GM18867 (cell line): Measurements from ENCODE around the gene HPCAL1.

Source experiments
- ATAC-seq: cut with Tn5 transposase; IDR thresholded peaks from one replicate; pipeline ENCODE4 v1.9.1; 2021; ENCODE audit warnings: mild to moderate bottlenecking, moderate library complexity; ENCODE audit not compliant: unreplicated experiment

Gene HPCAL1

GRCh38 chr2:10300997-10301940 is 1.4 kb upstream of the HPCAL1 start:
- no peak for ATAC-seq

DNA sequence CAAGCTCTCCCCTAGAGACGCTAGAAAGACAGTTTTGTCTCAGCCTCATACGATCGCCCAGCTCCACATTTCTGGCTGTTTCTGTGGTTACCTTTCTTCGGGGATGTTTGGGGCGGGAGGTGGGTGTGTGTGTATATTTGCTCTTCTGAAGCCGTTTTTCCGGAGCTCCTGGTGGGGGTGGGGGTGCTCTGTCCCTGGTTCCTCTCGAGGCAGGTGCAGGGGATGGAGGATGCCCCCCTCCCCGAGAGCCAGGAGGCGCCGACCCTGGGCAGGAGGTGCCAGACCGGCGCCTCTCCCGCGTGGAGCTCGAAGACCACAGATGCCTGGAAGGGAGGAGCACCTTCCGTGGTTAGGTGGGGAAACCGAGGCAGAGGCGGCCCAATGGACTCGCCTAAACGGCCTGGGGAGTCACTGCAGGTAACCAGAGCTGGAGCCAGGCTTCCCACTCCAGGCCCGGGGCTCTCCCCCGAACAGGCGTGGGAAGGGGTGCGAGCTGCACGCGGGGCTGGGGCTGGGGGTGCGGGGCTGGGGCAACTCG is 694 bp upstream of the HPCAL1 start:
- no peak for ATAC-seq

DNA sequence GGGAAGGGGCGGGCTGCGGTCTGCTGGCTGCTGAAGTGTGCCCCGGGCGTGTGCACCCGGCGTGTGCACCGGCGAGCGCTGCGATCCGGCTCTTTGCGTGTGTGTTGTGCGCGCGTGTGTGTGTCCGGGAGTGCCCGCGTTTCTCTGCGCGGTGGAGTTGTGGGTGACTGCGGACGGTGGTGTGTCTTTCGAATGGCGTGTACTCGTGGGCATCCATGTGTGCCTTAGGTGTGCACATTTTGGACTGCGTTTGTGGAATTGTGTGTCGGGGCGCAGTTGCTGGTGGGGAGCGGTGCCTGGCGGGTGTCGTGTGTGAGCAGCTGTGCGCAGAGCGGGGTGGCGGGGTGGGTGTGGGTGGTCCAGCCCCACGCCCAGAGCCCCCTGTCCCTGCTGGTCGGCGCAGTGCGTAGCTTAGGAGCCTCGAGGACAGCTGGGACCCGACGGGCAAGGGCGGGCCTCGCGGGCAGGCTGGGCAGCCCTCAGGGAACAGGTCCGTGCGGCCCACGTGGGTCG is 533 bp downstream of the HPCAL1 start:
- no peak for ATAC-seq

DNA sequence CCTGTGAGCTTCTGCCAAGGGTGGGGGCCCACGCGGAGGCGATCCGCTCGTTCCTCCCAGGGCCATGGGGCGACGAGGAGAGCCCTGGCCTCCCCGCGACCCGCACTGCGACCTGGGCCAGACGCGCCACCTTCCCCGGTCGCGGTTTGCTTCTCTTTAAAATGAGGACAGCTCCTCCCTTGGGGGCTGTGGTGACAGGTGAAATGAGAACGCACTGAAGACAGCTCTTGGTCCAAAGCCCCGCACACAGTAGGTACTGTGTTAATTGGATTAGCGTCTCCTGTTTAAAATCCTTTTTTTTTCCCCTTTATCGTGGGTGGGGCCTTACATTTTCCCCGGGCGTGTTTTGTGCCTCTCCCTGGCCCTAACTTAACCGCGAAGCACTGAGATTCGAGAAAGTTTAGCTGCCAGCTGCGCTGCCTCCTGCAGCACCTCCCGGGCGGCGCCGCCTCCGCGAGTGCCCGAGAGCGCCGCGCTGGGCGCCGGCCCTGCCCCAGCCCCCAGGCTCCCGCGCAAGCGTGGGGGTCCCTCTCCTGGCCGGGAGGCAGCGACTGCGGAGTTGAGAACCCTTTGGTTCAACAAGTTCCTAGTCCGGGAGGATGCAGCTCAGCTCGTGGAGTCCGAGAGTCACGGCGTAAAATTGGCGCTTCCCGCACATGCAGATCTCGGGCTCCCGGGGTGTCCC is 1.1 kb downstream of the HPCAL1 start:
- peak; percentile 23 for ATAC-seq

- no peak for ATAC-seq
These were observed 2.0 kb downstream of the HPCAL1 start for GRCh38 chr2:10304458-10305253.

- no peak for ATAC-seq
These were observed 2.5 kb downstream of the HPCAL1 start for GRCh38 chr2:10305254-10305635.

- no peak for ATAC-seq
These were observed 3.0 kb downstream of the HPCAL1 start for GRCh38 chr2:10305715-10306114.

- ATAC-seq, result no peak
These were observed 4.3 kb downstream of the HPCAL1 start for GRCh38 chr2:10306901-10307463.

DNA sequence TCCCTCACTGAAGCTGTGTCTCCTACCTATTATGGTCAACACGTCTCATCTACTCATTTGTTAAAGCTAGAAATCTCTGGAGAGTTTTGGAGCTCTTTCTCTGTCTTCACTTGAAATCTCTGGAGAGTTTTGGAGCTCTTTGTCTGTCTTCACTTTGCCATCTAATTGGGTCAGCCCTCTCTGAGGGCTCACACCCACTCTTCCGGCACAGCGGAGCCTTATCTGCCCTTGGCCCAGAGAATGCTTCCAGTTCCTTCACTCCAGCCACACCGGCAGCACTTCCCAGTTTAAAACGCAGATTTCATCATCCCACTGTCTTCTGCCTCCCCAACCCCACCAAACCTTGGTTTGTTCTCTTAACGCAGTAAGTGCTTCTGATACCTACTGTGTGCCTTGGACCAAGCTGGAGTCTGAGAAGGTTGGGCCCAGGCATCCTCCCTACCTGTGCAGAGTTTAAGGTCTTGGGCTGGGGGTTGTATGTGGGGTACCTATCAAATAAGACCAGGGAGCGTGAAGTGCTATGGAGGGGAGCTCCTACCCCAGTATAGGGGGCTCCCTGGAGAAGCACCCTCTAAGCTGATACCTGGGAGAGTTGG is 5.0 kb downstream of the HPCAL1 start:
- ATAC-seq, result no peak

DNA sequence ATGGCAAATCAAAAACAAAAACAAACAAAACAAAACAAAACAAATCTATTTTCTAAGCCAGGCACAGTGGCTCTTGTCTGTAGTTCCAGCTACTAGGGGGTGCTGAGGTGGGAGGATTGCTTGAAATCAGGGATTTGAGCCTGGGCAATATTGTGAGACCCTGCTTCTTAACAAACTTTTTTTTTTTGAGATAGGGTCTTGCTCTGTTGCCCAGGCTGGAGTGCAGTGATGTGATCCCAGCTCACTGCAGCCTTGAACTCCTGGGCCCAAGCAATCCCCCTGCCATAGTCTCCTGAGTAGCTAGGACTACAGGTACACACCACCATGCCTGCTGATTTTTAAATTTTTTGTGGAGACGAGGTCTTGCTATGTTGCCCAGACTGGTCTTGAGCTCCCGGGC is 6.2 kb downstream of the HPCAL1 start:
- ATAC-seq, result no peak

- ATAC-seq, result no peak
These were observed 6.6 kb downstream of the HPCAL1 start for GRCh38 chr2:10309286-10309685.

GRCh38 chr2:10310309-10310888 is 7.7 kb downstream of the HPCAL1 start:
- ATAC-seq, result no peak

DNA sequence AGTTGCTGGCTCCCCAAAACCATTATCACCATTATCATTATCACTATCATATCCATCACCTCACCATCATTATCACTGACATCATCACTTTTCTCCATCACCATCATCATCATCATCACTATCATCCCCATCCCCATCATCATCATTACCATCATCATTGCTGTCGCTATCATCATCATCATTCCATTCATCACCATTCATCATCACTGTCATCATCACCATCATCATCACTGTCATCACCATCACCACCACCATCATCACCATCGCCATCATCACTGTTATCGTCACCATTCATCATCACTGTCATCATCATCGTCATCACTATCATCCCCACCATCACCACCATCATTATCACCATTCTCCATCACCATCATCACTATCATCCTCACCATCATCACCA is 9.0 kb downstream of the HPCAL1 start:
- ATAC-seq, result no peak

- ATAC-seq, result no peak
These were observed 9.8 kb downstream of the HPCAL1 start for GRCh38 chr2:10312437-10312957.

- ATAC-seq, result no peak
These were observed 13.6 kb downstream of the HPCAL1 start for GRCh38 chr2:10316336-10316735.

DNA sequence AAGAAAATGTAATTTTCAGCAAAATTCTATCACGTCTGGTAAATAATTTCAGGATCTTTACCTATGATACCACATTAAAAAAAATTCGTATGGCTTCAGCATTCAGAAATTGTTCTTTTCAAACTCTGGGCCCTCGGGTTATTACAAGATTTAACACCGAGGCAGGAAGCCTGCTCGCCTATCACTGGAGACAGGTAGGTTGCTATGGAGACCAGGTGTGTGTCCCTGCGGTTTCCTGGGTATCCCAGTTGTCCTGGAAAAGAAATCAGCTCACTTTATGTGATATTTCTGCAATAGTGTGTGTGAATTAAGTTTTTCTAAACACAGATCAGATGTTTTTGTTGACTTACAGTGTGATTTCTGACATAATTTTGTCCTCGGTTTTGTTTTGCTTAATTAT is 14.2 kb downstream of the HPCAL1 start:
- ATAC-seq, result no peak

DNA sequence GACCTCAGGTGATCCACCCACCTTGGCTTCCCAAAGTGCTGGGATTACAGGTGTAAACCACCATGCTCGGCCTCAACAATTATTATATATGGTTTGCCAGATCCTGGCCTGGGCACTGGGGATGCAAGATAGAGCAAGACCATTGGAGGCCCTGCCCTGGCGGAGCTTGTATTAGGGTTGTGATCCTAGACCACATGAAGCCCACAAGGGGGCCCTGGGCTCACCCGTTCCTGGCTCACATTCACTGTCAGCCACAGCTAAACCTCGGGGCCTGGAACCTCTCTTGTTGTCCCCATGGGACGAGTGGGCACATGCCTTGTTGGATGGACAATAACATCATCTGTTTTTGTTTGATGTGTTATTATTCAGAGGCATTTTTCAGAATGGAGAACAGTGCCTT is 14.9 kb downstream of the HPCAL1 start:
- no peak for ATAC-seq

DNA sequence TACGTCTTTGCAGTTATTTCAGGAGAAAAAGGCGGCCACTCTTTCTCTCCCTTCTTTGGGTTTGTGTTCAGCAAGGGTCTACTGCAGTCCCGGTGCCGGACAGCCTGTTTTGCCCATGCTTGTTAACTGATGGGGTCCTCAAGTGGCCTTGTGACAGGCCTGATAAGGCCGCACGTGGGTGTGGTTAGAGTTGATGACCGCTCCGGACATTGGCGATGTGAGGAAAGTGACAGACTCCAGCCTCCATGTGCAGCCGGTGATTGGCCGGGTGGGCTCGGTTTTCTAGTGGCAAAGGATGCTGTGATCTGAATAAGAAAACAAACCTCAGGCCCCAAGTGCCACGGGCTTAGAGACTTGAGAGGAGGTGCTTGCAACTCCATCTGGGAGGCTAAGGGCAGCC is 15.6 kb downstream of the HPCAL1 start:
- no peak for ATAC-seq

DNA sequence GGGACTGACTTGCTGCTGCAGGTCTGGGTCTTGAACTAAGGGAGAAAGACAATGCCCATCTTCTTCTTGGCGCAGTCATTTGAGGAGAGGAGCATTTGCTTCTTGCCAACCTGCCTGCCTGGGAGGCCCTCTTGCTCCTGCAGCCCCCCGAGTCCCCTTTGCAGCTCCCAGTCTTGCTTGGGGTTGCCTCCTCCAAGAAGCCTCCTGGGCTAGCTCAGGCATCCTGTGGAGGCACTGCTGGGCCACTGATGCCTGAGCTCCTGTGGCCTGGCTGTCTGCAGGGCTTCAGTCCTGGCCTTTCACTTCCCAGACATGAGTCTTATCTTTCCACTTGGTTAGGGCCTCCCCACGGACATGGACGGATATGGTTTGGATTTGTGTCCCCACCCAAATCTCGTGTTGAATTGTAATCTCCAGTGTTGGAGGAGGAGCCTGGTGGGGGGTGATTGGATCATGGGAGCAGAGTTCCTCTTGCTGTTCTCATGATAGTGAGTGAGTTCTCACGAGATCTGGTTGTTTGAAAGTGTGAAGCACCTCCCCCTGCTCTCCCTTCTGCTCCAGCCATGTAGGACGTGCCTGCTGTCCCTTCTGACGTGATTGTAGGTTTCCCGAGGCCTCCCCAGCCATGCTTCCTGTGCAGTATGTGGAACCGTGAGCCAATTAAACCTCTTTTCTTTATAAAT is 17.3 kb downstream of the HPCAL1 start:
- no peak for ATAC-seq
